ENCODE results near the gene SLC7A7.

- TF ChIP-seq EZH2phosphoT487 (IDR thresholded peaks at IDR 0.05; ENCODE audit: insufficient read depth, low read depth), result no peak
- TF ChIP-seq EZH2 (IDR thresholded peaks at IDR 0.05; ENCODE audit: insufficient read depth, poor library complexity, severe bottlenecking), result no peak
Observed at GRCh38 chr14:22811722-22812121, 3.5 kb downstream of the SLC7A7 start.

Measured in GM23248 (cell line).